Stimulated activated CD4-positive, alpha-beta T cell treated with anti-CD3 and anti-CD28 coated beads, TNF-alpha, amount 100 ng/mL, for 4 hours (primary cell): ENCODE results near the gene HOXB6.

ENCODE experiments used
- DNase-seq, 3 experiments: peaks; one replicate each; pipeline ENCODE4 v3.0.0-alpha.2; 2020; ENCODE audit warnings: low read depth in 3 of 3

Gene HOXB6

DNA sequence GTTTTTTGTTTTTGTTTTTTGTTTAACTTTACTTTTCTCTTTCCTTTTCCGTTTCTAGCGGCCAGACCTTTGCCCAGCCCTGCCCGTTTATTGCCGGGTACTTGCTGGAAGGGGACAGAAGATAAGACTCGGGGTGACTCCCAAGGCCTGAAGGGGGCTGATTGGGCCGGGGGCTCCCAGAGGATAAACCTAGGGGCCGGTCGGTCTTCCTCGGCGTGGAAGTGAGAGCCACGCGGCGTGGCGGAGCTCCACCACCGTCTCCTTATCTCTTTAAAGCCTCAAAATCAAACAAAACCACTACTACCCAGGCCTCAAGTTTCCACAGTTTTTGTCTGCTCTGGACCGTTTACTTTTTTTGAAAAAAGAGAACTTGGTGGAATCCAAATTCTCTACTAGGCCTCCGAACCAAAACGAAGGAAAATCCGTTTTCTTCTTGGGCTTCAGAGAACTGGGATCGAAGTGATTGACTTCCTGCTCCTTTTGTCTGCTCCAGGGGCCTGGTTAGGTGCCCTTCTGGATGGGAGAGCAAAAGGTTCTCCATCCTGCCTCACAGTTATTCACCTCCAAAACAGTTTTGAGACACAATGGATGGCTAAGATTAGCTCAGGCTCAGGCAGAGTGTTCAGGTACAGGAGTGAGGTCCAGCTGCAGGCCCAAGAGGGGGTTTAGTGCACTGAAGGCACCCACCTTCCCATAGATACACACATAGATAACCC is 29.9 kb upstream of the HOXB6 start:
- DNase-seq, result no peak

DNA sequence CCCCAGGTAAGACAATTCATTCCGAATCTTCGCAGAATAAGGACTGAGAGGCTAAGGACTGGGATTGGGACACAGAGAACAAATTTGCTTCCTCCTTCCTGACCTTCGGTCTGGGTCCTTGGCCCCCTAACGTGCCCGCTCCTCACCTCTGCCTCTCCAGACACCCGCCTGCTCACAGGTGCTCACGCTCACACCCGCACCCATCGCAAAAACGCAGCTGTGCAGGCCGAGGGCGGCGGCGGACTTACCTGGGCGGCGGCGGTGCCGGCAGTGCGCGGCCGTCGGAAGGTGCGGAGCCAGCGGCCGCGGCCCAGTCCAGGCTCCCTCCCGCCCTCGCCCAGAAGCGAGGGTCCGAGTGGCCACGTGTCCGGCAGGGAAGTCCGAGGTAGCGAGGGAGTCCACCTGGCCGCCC is 28.5 kb upstream of the HOXB6 start:
- DNase-seq, result no peak

GRCh38 chr17:48632579-48633265 is 27.9 kb upstream of the HOXB6 start:
- no peak for DNase-seq

- no peak for DNase-seq
These were observed 27.1 kb upstream of the HOXB6 start for GRCh38 chr17:48631693-48632578.

DNA sequence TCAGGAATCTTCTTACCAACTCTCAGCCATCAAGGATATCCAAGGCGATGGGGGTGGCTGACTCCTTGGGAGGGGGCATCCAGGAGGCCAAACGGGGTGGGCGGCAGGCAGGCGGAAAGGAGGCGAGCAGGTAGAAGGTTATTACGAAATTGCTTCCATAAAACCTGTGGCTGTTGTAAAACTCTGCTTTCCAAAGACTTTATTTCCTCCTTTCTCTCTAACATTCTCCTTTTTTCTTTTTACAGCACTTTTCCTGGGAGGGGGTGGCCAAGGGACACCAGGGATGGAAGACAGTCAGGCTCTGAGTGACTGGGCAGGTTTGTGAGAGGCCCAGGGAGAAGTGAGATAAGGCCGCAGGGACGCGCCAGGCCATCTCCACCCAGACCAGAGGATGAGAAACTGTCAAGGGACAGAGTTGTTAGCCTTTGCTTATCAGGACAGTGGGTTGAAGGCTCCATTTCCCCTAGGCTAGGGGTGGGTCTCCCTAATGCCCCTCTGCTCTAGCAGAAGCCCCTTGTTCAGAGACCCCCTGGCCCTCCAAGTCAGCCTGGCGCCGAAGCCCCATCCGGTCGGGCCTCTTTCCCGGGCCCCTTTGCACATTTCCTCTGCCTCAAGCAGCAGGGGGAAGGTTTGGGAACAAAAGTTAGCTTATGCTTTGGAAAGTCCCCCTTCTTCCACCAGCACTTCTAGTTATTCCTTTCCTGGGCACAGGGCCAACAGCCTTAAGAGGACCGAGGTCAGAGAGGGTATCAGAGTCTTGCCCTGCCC is 26.3 kb upstream of the HOXB6 start:
- DNase-seq, result no peak

- no peak for DNase-seq
These were observed 25.5 kb upstream of the HOXB6 start for GRCh38 chr17:48630009-48630924.

- no peak for DNase-seq
These were observed 24.6 kb upstream of the HOXB6 start for GRCh38 chr17:48629411-48629759.

DNA sequence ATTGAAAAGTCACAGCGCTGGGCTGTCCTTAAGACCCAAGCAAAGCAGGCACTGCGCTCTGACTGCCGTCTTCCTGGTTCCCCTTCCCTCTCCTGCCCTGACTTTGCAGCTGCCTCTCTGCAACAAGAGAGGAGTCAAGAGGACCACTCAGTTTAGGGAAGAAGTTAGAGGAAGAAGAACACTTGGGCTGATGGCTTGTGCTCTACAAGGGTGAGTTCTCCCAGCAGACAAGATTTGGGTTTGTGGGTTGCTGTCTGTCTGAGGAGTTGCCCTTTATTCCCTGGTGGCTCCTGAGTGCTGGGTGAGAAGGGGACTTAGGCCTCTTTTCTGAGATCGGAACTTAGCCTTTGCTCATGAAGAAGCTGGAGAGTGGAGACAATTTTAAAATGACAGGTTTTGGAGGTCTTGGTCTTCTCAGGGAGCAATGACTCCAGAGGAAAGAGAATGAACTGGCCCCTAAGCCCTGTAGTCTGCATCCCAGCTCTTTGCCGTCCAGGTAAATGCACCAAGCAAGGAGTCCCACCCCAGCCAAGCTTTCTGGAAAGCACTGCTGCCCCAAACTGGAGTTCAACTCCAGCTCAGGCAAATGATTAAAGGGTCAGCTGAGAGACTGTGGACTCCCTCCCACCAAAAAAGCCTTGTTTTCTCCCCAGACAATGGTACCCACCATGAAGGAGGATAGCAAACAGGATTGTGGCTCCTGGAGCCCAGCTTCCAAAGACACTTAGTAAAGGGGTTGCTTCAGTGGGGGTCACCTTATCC is 24.0 kb upstream of the HOXB6 start:
- no peak for DNase-seq

DNA sequence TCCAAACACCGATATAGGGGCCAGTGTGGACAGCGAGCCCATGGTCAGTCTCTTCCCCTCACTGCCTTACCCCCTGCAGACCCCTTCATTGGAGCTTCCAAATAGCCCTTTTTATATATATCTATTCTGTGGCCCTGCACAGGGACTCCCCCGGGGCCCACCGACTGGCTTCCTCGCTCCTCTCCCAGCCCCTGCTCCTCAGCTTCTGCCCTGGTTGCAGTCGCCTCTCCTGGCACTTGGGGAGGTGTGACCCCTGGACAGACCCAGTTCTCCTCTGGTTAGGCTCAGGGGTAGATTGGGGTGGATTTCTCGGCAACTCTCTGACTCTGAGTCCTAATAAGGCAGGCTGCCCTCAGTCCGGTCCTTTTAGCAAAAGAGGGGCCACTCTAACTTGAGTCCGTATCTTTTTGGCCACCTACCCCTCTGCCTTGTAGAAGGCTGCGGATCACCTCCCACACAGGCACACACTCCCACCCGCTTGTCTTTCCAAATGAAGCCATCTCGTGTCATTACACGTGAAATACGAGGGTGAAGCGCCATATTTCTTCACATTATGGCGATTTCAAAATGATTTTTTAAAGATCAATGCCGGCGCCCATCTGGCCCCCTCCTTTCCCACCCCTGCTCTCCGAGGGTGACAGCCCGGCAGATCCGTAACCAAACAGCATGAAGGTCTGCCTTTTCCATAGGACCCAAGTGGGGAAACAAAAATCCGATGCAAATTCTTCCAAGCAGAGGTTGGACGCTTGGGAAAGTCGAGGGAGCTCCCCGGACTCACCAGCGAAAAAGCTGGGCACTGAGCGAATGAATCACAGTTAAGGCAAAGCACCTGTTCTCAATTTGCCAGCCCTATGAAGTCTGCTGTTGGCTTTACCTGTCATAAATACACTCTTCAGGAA is 23.1 kb upstream of the HOXB6 start:
- DNase-seq, result no peak

- no peak for DNase-seq
These were observed 22.4 kb upstream of the HOXB6 start for GRCh38 chr17:48627118-48627597.

- peak in 2 of 3 experiments; percentile 55 to 58 for DNase-seq
These were observed 21.7 kb upstream of the HOXB6 start, which contains the start of gene HOXB9 for GRCh38 chr17:48626245-48627117. HOXB9 (minus strand) TSS chr17:48626358; CDS start chr17:48626269, 89 bp downstream.

- peak in 1 of 3 experiments; percentile 22 for DNase-seq
These were observed 20.9 kb upstream of the HOXB6 start for GRCh38 chr17:48625495-48626244.

DNA sequence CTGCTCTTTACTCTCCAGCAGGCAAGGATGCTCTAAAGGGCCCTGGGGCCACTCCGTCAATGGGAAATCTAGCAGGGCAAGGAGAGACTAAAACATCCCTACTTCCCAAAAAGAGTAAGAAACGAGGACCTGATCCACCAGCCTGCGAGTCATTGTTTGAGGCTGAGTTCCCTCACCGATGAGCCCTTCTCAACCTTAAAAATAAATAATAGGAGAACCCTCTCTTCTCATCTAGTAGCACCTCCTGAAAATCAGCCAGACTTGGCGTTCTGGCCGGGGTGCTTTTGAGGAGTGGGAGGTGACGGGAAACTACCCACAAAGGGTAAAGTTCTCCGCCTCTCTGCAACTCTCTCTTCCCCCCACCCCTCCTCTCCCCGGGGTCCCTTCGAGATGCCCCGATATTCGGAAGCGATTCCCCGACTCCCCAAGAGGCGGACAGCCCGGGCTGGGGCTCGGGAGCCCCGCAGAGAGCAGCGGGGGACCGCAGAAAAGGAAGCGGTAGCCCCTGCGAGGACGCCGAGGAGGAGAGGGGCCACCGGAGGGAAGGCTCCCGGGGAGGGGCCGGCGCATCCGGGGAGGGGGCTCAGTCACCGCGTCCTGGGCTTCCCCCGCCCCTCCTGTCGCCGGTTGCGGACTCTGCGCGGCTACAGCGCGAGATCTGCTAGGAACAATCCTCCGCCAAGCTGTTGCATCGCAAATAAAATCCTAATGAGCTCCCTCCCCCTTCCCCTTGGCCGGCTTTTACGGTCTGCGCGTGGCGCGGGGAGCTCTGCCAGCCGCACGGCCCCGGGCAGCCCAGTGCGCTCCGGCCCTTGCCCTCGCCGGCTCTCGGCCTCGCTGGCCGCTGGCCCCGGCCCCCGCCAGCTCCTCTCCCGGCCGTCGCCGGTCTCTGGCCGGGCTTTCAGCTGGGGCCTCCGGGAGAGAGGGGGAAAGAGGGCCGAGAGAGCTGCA is 20.0 kb upstream of the HOXB6 start:
- DNase-seq, result no peak

DNA sequence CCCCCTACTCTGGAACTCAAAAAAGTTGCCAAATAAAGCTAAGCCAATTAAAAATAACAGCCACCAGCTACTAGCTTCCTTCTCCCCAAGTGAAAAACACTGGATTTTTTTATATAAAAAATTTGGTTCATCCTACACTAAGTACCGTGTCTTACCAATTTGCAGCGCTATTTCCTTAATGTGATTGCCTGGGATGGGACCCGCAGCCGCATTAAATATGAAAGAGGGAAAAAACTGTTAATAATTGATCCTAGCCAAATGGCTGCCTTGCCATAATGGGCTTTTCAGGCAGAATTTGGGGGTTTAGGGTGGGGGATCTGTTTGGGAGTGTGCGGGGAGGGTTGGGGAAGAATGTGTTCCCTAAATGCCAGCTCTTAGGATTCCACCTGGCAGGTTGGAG is 19.3 kb upstream of the HOXB6 start:
- no peak for DNase-seq

DNA sequence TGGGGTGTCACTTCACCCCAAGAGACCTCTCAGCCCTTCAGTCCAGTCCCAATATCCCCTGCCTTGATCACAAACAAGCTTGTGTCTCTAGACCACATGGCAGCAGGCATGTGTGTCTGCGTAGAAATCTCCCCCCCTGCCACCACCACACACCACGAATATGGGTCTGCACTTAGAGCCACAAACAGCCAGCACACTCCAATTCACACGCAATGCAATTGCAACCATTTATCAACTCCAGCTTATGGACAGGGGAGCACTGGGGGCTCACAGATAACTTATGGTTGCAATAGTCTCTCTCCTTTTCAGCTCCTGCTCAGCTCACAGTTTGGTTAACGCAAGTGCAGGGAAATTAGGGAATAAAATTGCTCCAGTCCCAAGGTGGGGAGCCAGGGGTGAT is 18.8 kb upstream of the HOXB6 start:
- DNase-seq, result no peak

GRCh38 chr17:48622857-48623256 is 18.1 kb upstream of the HOXB6 start:
- no peak for DNase-seq
